Central memory CD4-positive, alpha-beta T cell (primary cell): ENCODE results near the gene SPANXB1.
"Not testable (repeated sequence)": the region's sequence is repeated elsewhere in the genome, so short reads cannot be mapped to it uniquely, and the experiment has no call there.

Experiments used
- DNase-seq: peaks from one replicate; pipeline ENCODE4 v3.0.0; 2022
- total RNA-seq, 3 experiments: gene quantifications; one replicate each; lab custom pipeline; 2026; lab: John Stamatoyannopoulos, UW

Gene SPANXB1
- 0 reads per million in 3 experiments for total RNA-seq

- not testable (repeated sequence) for DNase-seq
Measured at GRCh38 chrX:141002568-141002967, at the start of gene SPANXB1. Gene SPANXB1 (plus strand): TSS chrX:141002594. CDS start chrX:141002694, 100 bp downstream.

GRCh38 chrX:140967036-140967435, 35.4 kb upstream of the SPANXB1 start:
- no peak for DNase-seq

DNA sequence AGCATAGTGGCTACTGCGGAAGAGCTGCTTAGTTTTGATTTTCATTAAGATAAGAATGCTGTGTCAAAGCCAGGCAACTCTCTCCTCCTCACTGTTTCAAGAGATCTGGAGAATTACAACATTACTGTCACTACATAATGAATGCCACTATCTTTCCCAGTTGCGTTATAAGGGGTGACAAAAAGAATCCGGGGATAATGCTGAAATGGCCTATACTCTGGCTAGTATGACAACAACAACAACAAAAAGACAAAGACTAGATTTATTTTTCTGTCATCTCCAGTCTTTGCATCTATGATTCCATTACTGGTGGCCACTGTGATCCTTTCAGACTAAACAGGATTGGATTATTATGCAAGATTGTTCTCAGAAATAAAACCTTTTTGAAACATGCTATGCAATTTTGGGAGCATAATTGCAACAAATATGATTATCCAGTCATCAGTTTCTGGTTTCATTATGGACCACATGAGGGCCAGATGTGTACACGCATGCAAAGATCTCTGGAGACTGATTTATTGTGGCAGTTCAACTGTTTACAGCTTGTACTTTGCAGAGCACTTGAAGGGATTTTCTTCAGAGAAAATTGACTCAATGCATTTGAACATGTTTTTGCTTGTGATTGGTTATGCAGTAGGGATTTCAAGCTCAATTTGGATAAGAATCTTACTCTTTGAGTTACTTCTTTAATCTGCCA, 31.1 kb upstream of the SPANXB1 start:
- DNase-seq, result no peak

GRCh38 chrX:140975472-140975871, 26.9 kb upstream of the SPANXB1 start:
- DNase-seq, result no peak

- DNase-seq, result no peak
Measured at GRCh38 chrX:140980271-140980670, 22.1 kb upstream of the SPANXB1 start.

- no peak for DNase-seq
Measured at GRCh38 chrX:140983730-140984129, 18.7 kb upstream of the SPANXB1 start.

GRCh38 chrX:141005243-141005642, 2.8 kb downstream of the SPANXB1 start:
- DNase-seq, result not testable (repeated sequence)

GRCh38 chrX:141044246-141044645, 41.9 kb downstream of the SPANXB1 start:
- not testable (repeated sequence) for DNase-seq

- not testable (repeated sequence) for DNase-seq
Measured at GRCh38 chrX:141049878-141050277, 47.5 kb downstream of the SPANXB1 start.

- DNase-seq, result not testable (repeated sequence)
Measured at GRCh38 chrX:141052098-141052497, 49.7 kb downstream of the SPANXB1 start.
